ENCODE measurements around the gene RBM15B. TPM values are rescaled to one million over a fixed set of nuclear protein-coding genes. Genes with fewer than 3 reads are reported as not detected.

Gene RBM15B
- total and polyA plus RNA-seq, 2 experiments from 2014 or later, result 16.3 to 57.9 TPM

DNA sequence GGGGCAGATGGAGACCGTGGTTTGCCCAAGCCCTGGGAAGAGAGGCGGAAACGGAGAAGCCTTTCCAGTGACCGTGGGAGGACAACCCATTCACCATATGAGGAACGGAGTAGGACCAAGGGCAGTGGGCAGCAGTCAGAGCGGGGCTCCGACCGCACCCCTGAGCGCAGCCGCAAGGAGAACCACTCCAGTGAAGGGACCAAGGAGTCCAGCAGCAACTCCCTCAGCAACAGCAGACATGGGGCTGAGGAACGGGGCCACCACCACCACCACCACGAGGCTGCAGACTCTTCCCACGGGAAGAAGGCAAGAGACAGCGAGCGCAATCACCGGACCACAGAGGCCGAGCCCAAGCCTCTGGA lies 2.0 kb downstream of the RBM15B start (continued):
- TF ChIP-seq CTCF (conservative IDR thresholded peaks at IDR 0.05; ENCODE audit: low read depth in 2 of 2) (no peak), EZH2phosphoT487 (IDR thresholded peaks at IDR 0.05; ENCODE audit: unreplicated experiment) (no peak), ZNF331 (CRISPR knock-in tag; IDR thresholded peaks at IDR 0.05; ENCODE audit: low read depth) (no peak), REST (IDR thresholded peaks at IDR 0.05; ENCODE audit: unreplicated experiment) (no peak), ETS1 (IDR thresholded peaks at IDR 0.05) (no peak), NANOG (IDR thresholded peaks at IDR 0.05; ENCODE audit: borderline replicate concordance) (no peak)

DNA sequence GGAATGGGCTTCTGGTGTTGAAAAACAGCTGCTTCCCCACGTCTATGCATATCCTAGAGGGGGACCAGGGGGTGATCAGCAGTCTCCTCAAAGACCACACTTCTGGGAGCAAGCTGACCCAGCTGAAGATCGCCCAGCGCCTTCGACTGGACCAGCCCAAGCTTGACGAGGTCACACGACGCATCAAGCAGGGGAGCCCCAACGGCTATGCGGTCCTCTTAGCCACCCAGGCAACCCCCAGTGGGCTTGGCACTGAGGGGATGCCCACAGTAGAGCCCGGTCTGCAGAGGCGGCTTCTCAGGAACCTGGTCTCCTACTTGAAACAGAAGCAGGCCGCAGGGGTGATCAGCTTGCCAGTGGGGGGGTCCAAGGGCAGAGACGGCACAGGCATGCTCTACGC lies 2.5 kb downstream of the RBM15B start:
- Mint-ChIP-seq H3K27ac (no peak overlapping the region), H3K9me3 (peaks cover 20% of the 10 kb centered on the region; the same call in 2 of the 3 replicates), H3K36me3 (ENCODE audit: low read depth) (peaks cover 79% of the 10 kb centered on the region), H3K4me3 (peak overlapping the region; percentile 85; the same call in 2 of the 3 replicates), H3K4me1 (peaks cover 44% of the 10 kb centered on the region), H3K27me3 (ENCODE audit: insufficient read depth, low read depth, poor library complexity) (peaks cover 18% of the 10 kb centered on the region)
- no peaks in the 10 kb centered on the region for H3K9me2 ChIP-seq (ENCODE audit: insufficient read depth)
- H3K4me1 ChIP-seq (ENCODE audit: insufficient read depth), result peaks cover 16% of the 10 kb centered on the region
- DNase-seq (ENCODE audit: low spot score), result no peak
- H2AFZ ChIP-seq, result no peak overlapping the region
- peaks cover 28% of the 10 kb centered on the region for H3F3A ChIP-seq (replicated peaks; ENCODE audit: low read depth)
- peaks cover 37% of the 10 kb centered on the region for H4K20me1 ChIP-seq (replicated peaks; ENCODE audit: insufficient read depth)
- H3K36me3 ChIP-seq (ENCODE audit: insufficient read depth), result peaks cover 25% of the 10 kb centered on the region
- ATAC-seq, result no peak
- no peaks in the 10 kb centered on the region for H3K27me3 ChIP-seq (ENCODE audit: insufficient read depth)
- no peak overlapping the region for H3K27ac ChIP-seq (ENCODE audit: low read depth)
- no peak overlapping the region; the same call in 1 of the 2 replicates for H3K4me3 ChIP-seq
- H3K79me2 ChIP-seq (replicated peaks; ENCODE audit: insufficient read depth), result peaks cover 45% of the 10 kb centered on the region
- no peak overlapping the region for H3K4me2 ChIP-seq
- TF ChIP-seq, protein P1, sequence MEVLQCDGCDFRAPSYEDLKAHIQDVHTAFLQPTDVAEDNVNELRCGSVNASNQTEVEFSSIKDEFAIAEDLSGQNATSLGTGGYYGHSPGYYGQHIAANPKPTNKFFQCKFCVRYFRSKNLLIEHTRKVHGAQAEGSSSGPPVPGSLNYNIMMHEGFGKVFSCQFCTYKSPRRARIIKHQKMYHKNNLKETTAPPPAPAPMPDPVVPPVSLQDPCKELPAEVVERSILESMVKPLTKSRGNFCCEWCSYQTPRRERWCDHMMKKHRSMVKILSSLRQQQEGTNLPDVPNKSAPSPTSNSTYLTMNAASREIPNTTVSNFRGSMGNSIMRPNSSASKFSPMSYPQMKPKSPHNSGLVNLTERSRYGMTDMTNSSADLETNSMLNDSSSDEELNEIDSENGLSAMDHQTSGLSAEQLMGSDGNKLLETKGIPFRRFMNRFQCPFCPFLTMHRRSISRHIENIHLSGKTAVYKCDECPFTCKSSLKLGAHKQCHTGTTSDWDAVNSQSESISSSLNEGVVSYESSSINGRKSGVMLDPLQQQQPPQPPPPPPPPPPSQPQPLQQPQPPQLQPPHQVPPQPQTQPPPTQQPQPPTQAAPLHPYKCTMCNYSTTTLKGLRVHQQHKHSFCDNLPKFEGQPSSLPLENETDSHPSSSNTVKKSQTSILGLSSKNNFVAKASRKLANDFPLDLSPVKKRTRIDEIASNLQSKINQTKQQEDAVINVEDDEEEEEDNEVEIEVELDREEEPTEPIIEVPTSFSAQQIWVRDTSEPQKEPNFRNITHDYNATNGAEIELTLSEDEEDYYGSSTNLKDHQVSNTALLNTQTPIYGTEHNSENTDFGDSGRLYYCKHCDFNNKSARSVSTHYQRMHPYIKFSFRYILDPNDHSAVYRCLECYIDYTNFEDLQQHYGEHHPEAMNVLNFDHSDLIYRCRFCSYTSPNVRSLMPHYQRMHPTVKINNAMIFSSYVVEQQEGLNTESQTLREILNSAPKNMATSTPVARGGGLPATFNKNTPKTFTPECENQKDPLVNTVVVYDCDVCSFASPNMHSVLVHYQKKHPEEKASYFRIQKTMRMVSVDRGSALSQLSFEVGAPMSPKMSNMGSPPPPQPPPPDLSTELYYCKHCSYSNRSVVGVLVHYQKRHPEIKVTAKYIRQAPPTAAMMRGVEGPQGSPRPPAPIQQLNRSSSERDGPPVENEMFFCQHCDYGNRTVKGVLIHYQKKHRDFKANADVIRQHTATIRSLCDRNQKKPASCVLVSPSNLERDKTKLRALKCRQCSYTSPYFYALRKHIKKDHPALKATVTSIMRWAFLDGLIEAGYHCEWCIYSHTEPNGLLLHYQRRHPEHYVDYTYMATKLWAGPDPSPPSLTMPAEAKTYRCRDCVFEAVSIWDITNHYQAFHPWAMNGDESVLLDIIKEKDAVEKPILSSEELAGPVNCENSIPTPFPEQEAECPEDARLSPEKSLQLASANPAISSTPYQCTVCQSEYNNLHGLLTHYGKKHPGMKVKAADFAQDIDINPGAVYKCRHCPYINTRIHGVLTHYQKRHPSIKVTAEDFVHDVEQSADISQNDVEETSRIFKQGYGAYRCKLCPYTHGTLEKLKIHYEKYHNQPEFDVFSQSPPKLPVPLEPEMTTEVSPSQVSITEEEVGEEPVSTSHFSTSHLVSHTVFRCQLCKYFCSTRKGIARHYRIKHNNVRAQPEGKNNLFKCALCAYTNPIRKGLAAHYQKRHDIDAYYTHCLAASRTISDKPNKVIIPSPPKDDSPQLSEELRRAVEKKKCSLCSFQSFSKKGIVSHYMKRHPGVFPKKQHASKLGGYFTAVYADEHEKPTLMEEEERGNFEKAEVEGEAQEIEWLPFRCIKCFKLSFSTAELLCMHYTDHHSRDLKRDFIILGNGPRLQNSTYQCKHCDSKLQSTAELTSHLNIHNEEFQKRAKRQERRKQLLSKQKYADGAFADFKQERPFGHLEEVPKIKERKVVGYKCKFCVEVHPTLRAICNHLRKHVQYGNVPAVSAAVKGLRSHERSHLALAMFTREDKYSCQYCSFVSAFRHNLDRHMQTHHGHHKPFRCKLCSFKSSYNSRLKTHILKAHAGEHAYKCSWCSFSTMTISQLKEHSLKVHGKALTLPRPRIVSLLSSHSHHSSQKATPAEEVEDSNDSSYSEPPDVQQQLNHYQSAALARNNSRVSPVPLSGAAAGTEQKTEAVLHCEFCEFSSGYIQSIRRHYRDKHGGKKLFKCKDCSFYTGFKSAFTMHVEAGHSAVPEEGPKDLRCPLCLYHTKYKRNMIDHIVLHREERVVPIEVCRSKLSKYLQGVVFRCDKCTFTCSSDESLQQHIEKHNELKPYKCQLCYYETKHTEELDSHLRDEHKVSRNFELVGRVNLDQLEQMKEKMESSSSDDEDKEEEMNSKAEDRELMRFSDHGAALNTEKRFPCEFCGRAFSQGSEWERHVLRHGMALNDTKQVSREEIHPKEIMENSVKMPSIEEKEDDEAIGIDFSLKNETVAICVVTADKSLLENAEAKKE (CRISPR knock-in tag; IDR thresholded peaks at IDR 0.05), result no peak
- TF ChIP-seq ZNF114 (CRISPR knock-in tag; IDR thresholded peaks at IDR 0.05) (no peak), JUNB (IDR thresholded peaks at IDR 0.05; ENCODE audit: unreplicated experiment) (no peak), ZNF331 (CRISPR knock-in tag; IDR thresholded peaks at IDR 0.05; ENCODE audit: low read depth) (no peak), POLR2AphosphoS5 (IDR thresholded peaks at IDR 0.05; ENCODE audit: low read depth) (no peak), CTCF (conservative IDR thresholded peaks at IDR 0.05; ENCODE audit: low read depth in 2 of 2) (no peak)
